Ectodermal cell (in vitro differentiated cells): Measurements from ENCODE around the gene UBQLN4.
A peak's percentile ranks its signal among the peaks of the same experiment; 100 is the strongest.

Experiments
- H3K27ac ChIP-seq: 2 replicates; pipeline ENCODE4 v1.7.0; 2013; ENCODE audit warnings: mild to moderate bottlenecking, low read depth, low read length; ENCODE audit not compliant: insufficient read depth, poor library complexity, severe bottlenecking
- H3K27me3 ChIP-seq: 2 replicates; pipeline ENCODE4 v1.7.0; 2013; ENCODE audit warnings: mild to moderate bottlenecking, low read length; ENCODE audit not compliant: insufficient read depth, control insufficient read depth, poor library complexity, severe bottlenecking
- H3K36me3 ChIP-seq: one replicate; pipeline ENCODE4 v1.7.0; 2013; ENCODE audit warnings: low read length; ENCODE audit not compliant: control insufficient read depth, insufficient read depth
- H3K4me1 ChIP-seq: one replicate; pipeline ENCODE4 v1.7.0; 2013; ENCODE audit warnings: low read length; ENCODE audit not compliant: control insufficient read depth, insufficient read depth
- H3K4me3 ChIP-seq: 2 replicates; pipeline ENCODE4 v1.7.0; 2013; ENCODE audit warnings: low read depth, low read length, control low read depth; ENCODE audit not compliant: insufficient read depth
- H3K9me3 ChIP-seq: 2 replicates; pipeline ENCODE4 v1.7.0; 2013; ENCODE audit warnings: mild to moderate bottlenecking, low read length, moderate library complexity; ENCODE audit not compliant: control insufficient read depth
- WGBS, 2 experiments: methylation state at CpG; one replicate each; pipeline ENCODE4 v1.1.7; 2013; ENCODE audit warnings: missing lambda C conversion rate in 2 of 2; 5-methylcytosine and 5-hydroxymethylcytosine counted together

UBQLN4 gene

DNA sequence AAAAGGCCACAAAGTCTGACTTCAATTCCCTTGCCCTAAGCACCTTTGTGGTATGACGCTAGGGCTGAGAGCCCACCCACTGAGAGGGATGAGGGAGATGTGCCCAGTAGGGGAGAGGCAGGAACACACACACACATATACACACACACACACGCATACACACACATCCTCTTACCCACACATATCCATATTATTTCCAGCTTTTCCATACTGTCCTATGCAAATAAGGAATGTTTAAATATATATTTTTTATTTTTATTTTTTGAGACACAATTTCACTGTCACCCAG is 10.3 kb upstream of the UBQLN4 start:
- H3K27ac ChIP-seq, result no peak overlapping the region
- WGBS, 2 experiments, result 54 to 63% methylated on average over 2 of the region's 2 CpGs
- no peaks in the 10 kb centered on the region for H3K27me3 ChIP-seq
- no peak overlapping the region for H3K4me3 ChIP-seq
- peaks cover 33% of the 10 kb centered on the region for H3K4me1 ChIP-seq
- H3K36me3 ChIP-seq, result no peaks in the 10 kb centered on the region
- no peaks in the 10 kb centered on the region for H3K9me3 ChIP-seq

DNA sequence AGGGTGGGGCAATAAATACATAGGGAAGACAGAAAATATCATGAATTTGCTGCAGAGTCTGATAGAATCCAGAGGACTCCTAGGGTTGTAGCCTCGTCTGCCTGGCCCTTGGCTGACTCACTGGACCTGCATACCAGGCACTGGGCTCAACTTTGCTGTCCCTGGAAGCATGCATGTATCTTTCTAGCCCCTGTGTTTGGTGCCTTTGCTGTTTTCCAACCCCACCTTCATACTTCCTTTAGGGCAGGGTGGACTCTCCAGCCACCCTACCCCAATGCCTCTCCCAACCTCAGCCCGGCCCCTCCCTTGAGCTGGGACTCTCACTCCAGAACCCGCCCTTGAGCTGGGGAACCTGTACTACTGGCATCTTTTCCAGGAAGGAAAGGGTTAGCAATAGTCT is 8.6 kb upstream of the UBQLN4 start:
- Histone ChIP-seq H3K4me1 (peaks cover 33% of the 10 kb centered on the region), H3K36me3 (no peaks in the 10 kb centered on the region), H3K27ac (peak overlapping the region; percentile 16), H3K9me3 (no peaks in the 10 kb centered on the region), H3K27me3 (no peaks in the 10 kb centered on the region), H3K4me3 (no peak overlapping the region)
- 84 to 87% methylated on average over 3 of the region's 3 CpGs for WGBS, 2 experiments

- peak within 1 kb of the TSS; percentile 77 for H3K27ac ChIP-seq
- peaks cover 31% of the 10 kb centered on the region for H3K4me1 ChIP-seq
- peak within 1 kb of the TSS; percentile 19 for H3K4me3 ChIP-seq
- 9% methylated on average over 11 of the region's 11 CpGs for WGBS, 2 experiments
- no peaks in the 10 kb centered on the region for H3K27me3 ChIP-seq
- H3K36me3 ChIP-seq, result no peaks in the 10 kb centered on the region
- H3K9me3 ChIP-seq, result no peaks in the 10 kb centered on the region
Observed at GRCh38 chr1:156060937-156061636, 7.5 kb upstream of the UBQLN4 start, which contains the start of gene RAB25. RAB25 (plus strand) TSS chr1:156061160; CDS start chr1:156061401, 241 bp downstream.

- H3K4me1 ChIP-seq, result peaks cover 20% of the 10 kb centered on the region
- H3K9me3 ChIP-seq, result no peaks in the 10 kb centered on the region
- H3K27me3 ChIP-seq, result no peaks in the 10 kb centered on the region
- H3K27ac ChIP-seq, result no peak overlapping the region
- 85 to 100% methylated on average over 1 of the region's 1 CpG for whole genome bisulfite sequencing, 2 experiments
- H3K36me3 ChIP-seq, result no peaks in the 10 kb centered on the region
- no peak overlapping the region for H3K4me3 ChIP-seq
Observed at GRCh38 chr1:156056326-156056849, 2.8 kb upstream of the UBQLN4 start.

- WGBS, 2 experiments, result 30 to 33% methylated on average over 16 to 17 of the region's 17 CpGs
- peaks cover 6% of the 10 kb centered on the region for H3K36me3 ChIP-seq
- peaks cover 12% of the 10 kb centered on the region for H3K4me1 ChIP-seq
- peak overlapping the region; percentile 100 for H3K4me3 ChIP-seq
- no peaks in the 10 kb centered on the region for H3K9me3 ChIP-seq
- no peak overlapping the region for H3K27ac ChIP-seq
- no peaks in the 10 kb centered on the region for H3K27me3 ChIP-seq
Observed at GRCh38 chr1:156055281-156056048, 1.9 kb upstream of the UBQLN4 start.

- H3K4me3 ChIP-seq, result peak within 1 kb of the TSS; percentile 100
- H3K27ac ChIP-seq, result peak within 1 kb of the TSS; percentile 99
- peaks cover 10% of the 10 kb centered on the region for H3K36me3 ChIP-seq
- no peaks in the 10 kb centered on the region for H3K9me3 ChIP-seq
- H3K4me1 ChIP-seq, result peaks cover 12% of the 10 kb centered on the region
- no peaks in the 10 kb centered on the region for H3K27me3 ChIP-seq
- WGBS, 2 experiments, result 0 to 1% methylated on average over 53 of the region's 53 CpGs
Observed at GRCh38 chr1:156054500-156055280, 1.1 kb upstream of the UBQLN4 start, which contains the start of gene LAMTOR2. LAMTOR2 (plus strand) TSS chr1:156054782; CDS start chr1:156054890, 108 bp downstream.

- 1% methylated on average over 51 to 53 of the region's 63 CpGs for WGBS, 2 experiments
- H3K27me3 ChIP-seq, result no peaks in the 10 kb centered on the region
- peak overlapping the region; percentile 100 for H3K4me3 ChIP-seq
- peaks cover 12% of the 10 kb centered on the region for H3K4me1 ChIP-seq
- H3K36me3 ChIP-seq, result peaks cover 22% of the 10 kb centered on the region
- H3K27ac ChIP-seq, result peak overlapping the region; percentile 72
- no peaks in the 10 kb centered on the region for H3K9me3 ChIP-seq
Observed at GRCh38 chr1:156052862-156053767, 483 bp downstream of the UBQLN4 start.

DNA sequence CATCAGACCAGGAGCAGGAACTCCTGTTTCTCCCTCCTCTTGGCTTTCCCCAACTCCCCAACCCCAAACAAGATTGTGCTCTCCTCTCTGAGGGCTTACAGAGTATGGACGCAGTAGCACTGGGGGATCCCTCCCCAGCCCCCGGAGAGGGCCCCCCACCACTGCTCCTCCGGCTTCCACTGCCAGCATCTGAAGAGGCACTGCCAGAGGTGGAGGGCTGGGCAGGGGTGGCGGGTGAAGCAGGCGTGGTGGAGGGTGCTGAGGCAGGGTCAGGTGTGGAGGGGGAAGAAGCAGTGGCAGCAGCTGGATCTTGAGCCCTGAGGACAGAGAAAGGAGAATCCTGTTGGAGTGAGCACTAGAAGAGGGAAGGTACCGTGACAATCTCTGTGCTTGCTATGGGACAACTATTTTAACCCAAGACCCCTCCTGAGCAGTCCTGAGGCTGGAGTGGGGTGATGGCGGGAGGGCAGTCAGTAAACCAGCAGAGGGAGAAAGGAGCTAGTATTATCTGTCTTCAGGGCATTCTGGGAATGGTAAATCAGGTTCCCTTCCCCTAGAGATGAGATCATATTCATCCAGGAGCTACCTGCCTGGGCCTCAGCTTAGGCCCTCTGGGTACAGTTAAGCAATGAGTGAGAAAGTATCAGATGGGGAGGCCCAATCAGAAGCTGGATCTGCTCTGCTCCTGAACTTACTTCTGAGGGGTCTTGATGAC is 2.4 kb downstream of the UBQLN4 start:
- Histone ChIP-seq H3K36me3 (peaks cover 22% of the 10 kb centered on the region), H3K4me1 (peaks cover 12% of the 10 kb centered on the region), H3K27me3 (no peaks in the 10 kb centered on the region), H3K27ac (no peak overlapping the region), H3K4me3 (no peak overlapping the region), H3K9me3 (no peaks in the 10 kb centered on the region)
- 87 to 95% methylated on average over 4 to 5 of the region's 7 CpGs for WGBS, 2 experiments

GRCh38 chr1:156050376-156050775 is 3.2 kb downstream of the UBQLN4 start:
- Histone ChIP-seq H3K4me1 (peaks cover 8% of the 10 kb centered on the region), H3K27ac (no peak overlapping the region), H3K27me3 (no peaks in the 10 kb centered on the region), H3K36me3 (peaks cover 22% of the 10 kb centered on the region), H3K9me3 (no peaks in the 10 kb centered on the region), H3K4me3 (no peak overlapping the region)
- 93% methylated on average over 4 of the region's 4 CpGs for WGBS, 2 experiments
